K562 (cell line): Measurements from ENCODE around the gene JUNB. TPM values are rescaled to one million over a fixed set of nuclear protein-coding genes. Genes with fewer than 3 reads are reported as not detected.

Source experiments
- DDX20 ChIP-seq: fragments of 450-650 bp; IDR thresholded peaks from 2 replicates; pipeline ENCODE4 v1.6.1; 2016; ENCODE audit warnings: missing genetic modification characterization, low read depth, mild to moderate bottlenecking, missing compliant biosample characterization, moderate library complexity
- EHMT2 ChIP-seq: fragments of 450-650 bp; IDR thresholded peaks from 2 replicates; pipeline ENCODE4 v1.6.1; 2018; ENCODE audit warnings: antibody characterized with exemption
- FOXK1 ChIP-seq: sonication (generic); formaldehyde crosslinking; IDR thresholded peaks from 2 replicates; pipeline ENCODE4 v1.8.0; 2022; ENCODE audit warnings: missing genetic modification reagents, mild to moderate bottlenecking, borderline replicate concordance
- GATAD2B ChIP-seq: fragments of 450-650 bp; IDR thresholded peaks from 2 replicates; pipeline ENCODE4 v1.6.1; 2017; ENCODE audit warnings: mild to moderate bottlenecking, borderline replicate concordance
- KDM2B ChIP-seq: fragments of 250-450 bp; sonication (Bioruptor Pico); IDR thresholded peaks from 2 replicates; pipeline ENCODE4 v1.8.0; 2021; ENCODE audit warnings: mild to moderate bottlenecking, moderate library complexity
- KLF16 ChIP-seq: IDR thresholded peaks from 2 replicates; pipeline ENCODE4 v1.6.1; 2016; ENCODE audit warnings: antibody characterized with exemption
- LEF1 ChIP-seq: fragments of 450-650 bp; IDR thresholded peaks from 2 replicates; pipeline ENCODE4 v1.6.1; 2016; ENCODE audit warnings: mild to moderate bottlenecking
- MEF2D ChIP-seq: conservative IDR thresholded peaks from 2 replicates; pipeline ENCODE4 v1.6.1; 2016; ENCODE audit warnings: low read depth, missing genetic modification characterization, missing compliant biosample characterization
- RB1 ChIP-seq: fragments of 450-650 bp; IDR thresholded peaks from 2 replicates; pipeline ENCODE4 v1.6.1; 2017; ENCODE audit warnings: low read depth, mild to moderate bottlenecking
- RBM22 ChIP-seq: fragments of 200-400 bp; formaldehyde crosslinking; IDR thresholded peaks from 2 replicates; pipeline ENCODE4 v1.6.1; 2018; ENCODE audit warnings: low read length, low read depth; ENCODE audit not compliant: poor library complexity, severe bottlenecking
- STAT5B ChIP-seq: fragments of 250-450 bp; sonication (Bioruptor Pico); IDR thresholded peaks from 2 replicates; pipeline ENCODE4 v1.8.0; 2021; ENCODE audit warnings: mild to moderate bottlenecking, inconsistent platforms
- ZNF140 ChIP-seq: fragments of 250-450 bp; sonication (Bioruptor Pico); IDR thresholded peaks from 2 replicates; pipeline ENCODE4 v1.8.0; 2021; ENCODE audit warnings: moderate library complexity, mild to moderate bottlenecking, inconsistent platforms
- ZNF239 ChIP-seq: fragments of 250-450 bp; sonication (Bioruptor Pico); IDR thresholded peaks from 2 replicates; pipeline ENCODE4 v1.4.0; 2020; ENCODE audit warnings: mild to moderate bottlenecking
- ZNF282 ChIP-seq: sonication (generic); formaldehyde crosslinking; IDR thresholded peaks from 2 replicates; pipeline ENCODE4 v1.8.1; 2023; ENCODE audit warnings: missing genetic modification reagents
- ZNF354B ChIP-seq: fragments of 250-450 bp; sonication (Bioruptor Pico); IDR thresholded peaks from 2 replicates; pipeline ENCODE4 v1.4.0; 2020
- ZNF436 ChIP-seq: fragments of 250-450, 450-650 bp; sonication (Bioruptor Pico); formaldehyde crosslinking; IDR thresholded peaks from 2 replicates; pipeline ENCODE4 v1.7.0; 2020; ENCODE audit warnings: mild to moderate bottlenecking
- ZNF830 ChIP-seq: fragments of 250-450 bp; sonication (Bioruptor Pico); IDR thresholded peaks from 2 replicates; pipeline ENCODE4 v1.5.0; 2021; ENCODE audit warnings: mild to moderate bottlenecking
- polyA plus RNA-seq, 8 experiments: library from polyadenylated mRNA; depleted of rRNA in 4 of 8; stranded (reverse) in 5 of 8; unstranded in 3 of 8; fragments of >200 nt; fragmentation: Nextera tagmentation in 2 of 8; fragmentation: Illumina TruSeq in 1 of 8; extraction: Ambion mirVana in 2 of 8; extraction: Trizol in 1 of 8; gene quantifications; 2 replicates each; pipeline versions ENCODE4 v1.2.1 to v1.2.3, GENCODE V29; 2011 to 2014; ENCODE audit warnings: inconsistent platforms in 1 of 8, missing spikeins in 1 of 8
- total RNA-seq, 7 experiments: library from RNA; depleted of rRNA in 6 of 7; stranded (reverse); fragments of >200 nt in 6 of 7; fragmentation: Illumina TruSeq in 2 of 7; extraction: Trizol in 2 of 7; gene quantifications; 2 replicates each; pipeline versions ENCODE4 v1.2.1 to v1.2.3, GENCODE V29; 2011 to 2021; ENCODE audit warnings: low replicate concordance in 1 of 7
- TF ChIP-seq, protein P1 (sequence below): fragments of 450-650 bp; IDR thresholded peaks from 2 replicates; pipeline ENCODE4 v1.6.1; 2017; ENCODE audit warnings: antibody characterized with exemption
- TF ChIP-seq, protein P2 (sequence below): fragments of 200-800 bp; sonication (Bioruptor generic); IDR thresholded peaks from 2 replicates; pipeline ENCODE4 v1.6.1; 2017; ENCODE audit warnings: missing genetic modification characterization, missing compliant biosample characterization
- TF ChIP-seq, protein P3 (sequence below): sonication (generic); formaldehyde crosslinking; IDR thresholded peaks from 2 replicates; pipeline ENCODE4 v1.8.0; 2022; ENCODE audit warnings: mild to moderate bottlenecking, missing genetic modification reagents
- TF ChIP-seq, protein P4 (sequence below): fragments of 200-800 bp; sonication (Bioruptor generic); IDR thresholded peaks from 2 replicates; pipeline ENCODE4 v1.6.1; 2017; ENCODE audit warnings: missing genetic modification characterization, missing compliant biosample characterization

Gene JUNB
- total and polyA plus RNA-seq, 9 of the 15 experiments (the other 6 are each of a cell fraction or from before 2014, with no cell fraction given), result 0.23 to 88.1 (median 13.1) TPM

DNA sequence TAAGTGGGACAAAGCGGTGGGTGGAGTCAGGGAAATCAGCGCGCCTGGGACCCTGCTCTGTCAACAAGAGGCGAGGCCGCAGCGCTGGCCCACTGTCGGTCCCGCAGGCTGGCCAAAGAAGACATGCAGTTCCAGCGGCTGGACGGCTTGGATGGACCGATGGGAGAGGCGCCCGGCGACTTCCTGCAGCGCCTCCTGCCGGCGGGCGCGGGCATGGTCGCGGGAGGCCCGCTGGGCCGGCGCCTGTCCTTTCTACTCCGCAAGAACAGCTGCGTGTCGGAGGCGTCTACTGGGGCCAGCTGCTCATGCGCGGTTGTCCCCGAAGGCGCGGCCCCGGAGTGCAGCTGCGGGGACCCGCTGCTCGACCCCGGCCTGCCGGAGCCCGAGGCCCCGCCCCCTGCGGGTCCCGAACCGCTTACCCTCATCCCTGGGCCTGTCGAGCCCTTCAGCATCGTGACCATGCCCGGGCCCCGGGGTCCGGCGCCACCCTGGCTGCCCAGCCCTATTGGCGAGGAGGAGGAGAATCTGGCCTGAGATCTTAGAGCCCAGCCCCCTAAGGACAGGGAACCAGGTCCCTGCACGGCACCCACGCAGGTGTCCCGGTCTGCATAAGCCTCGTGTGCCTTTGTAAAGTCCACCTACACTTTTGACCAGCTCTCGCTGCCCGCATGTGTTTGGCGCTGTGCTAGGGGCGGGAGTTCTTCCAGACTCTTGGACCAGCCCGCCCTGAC, 33.6 kb upstream of the JUNB start (continued):
- no peak for TF ChIP-seq FOXK1 (CRISPR knock-in tag)
- no peak for TF ChIP-seq KDM2B (CRISPR knock-in tag)
- no peak for TF ChIP-seq MEF2D (tag)
- TF ChIP-seq ZNF140 (CRISPR knock-in tag), result no peak
- TF ChIP-seq EHMT2, result no peak
- TF ChIP-seq ZNF354B (CRISPR knock-in tag), result no peak
- TF ChIP-seq DDX20 (tag), result no peak
- TF ChIP-seq STAT5B, result no peak
- peak; percentile 33 for TF ChIP-seq RBM22
- TF ChIP-seq, protein P1, sequence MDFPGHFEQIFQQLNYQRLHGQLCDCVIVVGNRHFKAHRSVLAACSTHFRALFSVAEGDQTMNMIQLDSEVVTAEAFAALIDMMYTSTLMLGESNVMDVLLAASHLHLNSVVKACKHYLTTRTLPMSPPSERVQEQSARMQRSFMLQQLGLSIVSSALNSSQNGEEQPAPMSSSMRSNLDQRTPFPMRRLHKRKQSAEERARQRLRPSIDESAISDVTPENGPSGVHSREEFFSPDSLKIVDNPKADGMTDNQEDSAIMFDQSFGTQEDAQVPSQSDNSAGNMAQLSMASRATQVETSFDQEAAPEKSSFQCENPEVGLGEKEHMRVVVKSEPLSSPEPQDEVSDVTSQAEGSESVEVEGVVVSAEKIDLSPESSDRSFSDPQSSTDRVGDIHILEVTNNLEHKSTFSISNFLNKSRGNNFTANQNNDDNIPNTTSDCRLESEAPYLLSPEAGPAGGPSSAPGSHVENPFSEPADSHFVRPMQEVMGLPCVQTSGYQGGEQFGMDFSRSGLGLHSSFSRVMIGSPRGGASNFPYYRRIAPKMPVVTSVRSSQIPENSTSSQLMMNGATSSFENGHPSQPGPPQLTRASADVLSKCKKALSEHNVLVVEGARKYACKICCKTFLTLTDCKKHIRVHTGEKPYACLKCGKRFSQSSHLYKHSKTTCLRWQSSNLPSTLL, result no peak
- TF ChIP-seq, protein P2, sequence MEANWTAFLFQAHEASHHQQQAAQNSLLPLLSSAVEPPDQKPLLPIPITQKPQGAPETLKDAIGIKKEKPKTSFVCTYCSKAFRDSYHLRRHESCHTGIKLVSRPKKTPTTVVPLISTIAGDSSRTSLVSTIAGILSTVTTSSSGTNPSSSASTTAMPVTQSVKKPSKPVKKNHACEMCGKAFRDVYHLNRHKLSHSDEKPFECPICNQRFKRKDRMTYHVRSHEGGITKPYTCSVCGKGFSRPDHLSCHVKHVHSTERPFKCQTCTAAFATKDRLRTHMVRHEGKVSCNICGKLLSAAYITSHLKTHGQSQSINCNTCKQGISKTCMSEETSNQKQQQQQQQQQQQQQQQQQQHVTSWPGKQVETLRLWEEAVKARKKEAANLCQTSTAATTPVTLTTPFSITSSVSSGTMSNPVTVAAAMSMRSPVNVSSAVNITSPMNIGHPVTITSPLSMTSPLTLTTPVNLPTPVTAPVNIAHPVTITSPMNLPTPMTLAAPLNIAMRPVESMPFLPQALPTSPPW (CRISPR knock-in tag), result no peak
- no peak for TF ChIP-seq GATAD2B
- no peak for TF ChIP-seq ZNF830 (CRISPR knock-in tag)
- no peak for TF ChIP-seq LEF1
- 0 out of 2 replicates have a peak, but pooled peaks have one; percentile 38 for TF ChIP-seq ZNF282 (CRISPR knock-in tag)
- peak; percentile 93 for TF ChIP-seq RB1
- TF ChIP-seq, protein P3, sequence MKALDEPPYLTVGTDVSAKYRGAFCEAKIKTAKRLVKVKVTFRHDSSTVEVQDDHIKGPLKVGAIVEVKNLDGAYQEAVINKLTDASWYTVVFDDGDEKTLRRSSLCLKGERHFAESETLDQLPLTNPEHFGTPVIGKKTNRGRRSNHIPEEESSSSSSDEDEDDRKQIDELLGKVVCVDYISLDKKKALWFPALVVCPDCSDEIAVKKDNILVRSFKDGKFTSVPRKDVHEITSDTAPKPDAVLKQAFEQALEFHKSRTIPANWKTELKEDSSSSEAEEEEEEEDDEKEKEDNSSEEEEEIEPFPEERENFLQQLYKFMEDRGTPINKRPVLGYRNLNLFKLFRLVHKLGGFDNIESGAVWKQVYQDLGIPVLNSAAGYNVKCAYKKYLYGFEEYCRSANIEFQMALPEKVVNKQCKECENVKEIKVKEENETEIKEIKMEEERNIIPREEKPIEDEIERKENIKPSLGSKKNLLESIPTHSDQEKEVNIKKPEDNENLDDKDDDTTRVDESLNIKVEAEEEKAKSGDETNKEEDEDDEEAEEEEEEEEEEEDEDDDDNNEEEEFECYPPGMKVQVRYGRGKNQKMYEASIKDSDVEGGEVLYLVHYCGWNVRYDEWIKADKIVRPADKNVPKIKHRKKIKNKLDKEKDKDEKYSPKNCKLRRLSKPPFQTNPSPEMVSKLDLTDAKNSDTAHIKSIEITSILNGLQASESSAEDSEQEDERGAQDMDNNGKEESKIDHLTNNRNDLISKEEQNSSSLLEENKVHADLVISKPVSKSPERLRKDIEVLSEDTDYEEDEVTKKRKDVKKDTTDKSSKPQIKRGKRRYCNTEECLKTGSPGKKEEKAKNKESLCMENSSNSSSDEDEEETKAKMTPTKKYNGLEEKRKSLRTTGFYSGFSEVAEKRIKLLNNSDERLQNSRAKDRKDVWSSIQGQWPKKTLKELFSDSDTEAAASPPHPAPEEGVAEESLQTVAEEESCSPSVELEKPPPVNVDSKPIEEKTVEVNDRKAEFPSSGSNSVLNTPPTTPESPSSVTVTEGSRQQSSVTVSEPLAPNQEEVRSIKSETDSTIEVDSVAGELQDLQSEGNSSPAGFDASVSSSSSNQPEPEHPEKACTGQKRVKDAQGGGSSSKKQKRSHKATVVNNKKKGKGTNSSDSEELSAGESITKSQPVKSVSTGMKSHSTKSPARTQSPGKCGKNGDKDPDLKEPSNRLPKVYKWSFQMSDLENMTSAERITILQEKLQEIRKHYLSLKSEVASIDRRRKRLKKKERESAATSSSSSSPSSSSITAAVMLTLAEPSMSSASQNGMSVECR (CRISPR knock-in tag), result peak; percentile 23; the same call in 1 of the 2 replicates
- TF ChIP-seq, protein P4, sequence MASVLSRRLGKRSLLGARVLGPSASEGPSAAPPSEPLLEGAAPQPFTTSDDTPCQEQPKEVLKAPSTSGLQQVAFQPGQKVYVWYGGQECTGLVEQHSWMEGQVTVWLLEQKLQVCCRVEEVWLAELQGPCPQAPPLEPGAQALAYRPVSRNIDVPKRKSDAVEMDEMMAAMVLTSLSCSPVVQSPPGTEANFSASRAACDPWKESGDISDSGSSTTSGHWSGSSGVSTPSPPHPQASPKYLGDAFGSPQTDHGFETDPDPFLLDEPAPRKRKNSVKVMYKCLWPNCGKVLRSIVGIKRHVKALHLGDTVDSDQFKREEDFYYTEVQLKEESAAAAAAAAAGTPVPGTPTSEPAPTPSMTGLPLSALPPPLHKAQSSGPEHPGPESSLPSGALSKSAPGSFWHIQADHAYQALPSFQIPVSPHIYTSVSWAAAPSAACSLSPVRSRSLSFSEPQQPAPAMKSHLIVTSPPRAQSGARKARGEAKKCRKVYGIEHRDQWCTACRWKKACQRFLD (CRISPR knock-in tag), result no peak
- no peak for TF ChIP-seq ZNF239 (CRISPR knock-in tag)
- TF ChIP-seq KLF16, result 0 out of 2 replicates have a peak, but pooled peaks have one; percentile 12
- TF ChIP-seq ZNF436 (CRISPR knock-in tag), result no peak
